GM21447 (cell line): ENCODE data around the gene FNBP1.

Experiments used
- ATAC-seq: cut with Tn5 transposase; IDR thresholded peaks from one replicate; pipeline ENCODE4 v1.9.1; 2021; ENCODE audit not compliant: unreplicated experiment

FNBP1 gene

GRCh38 chr9:130045725-130046450 lies 2.9 kb upstream of the FNBP1 start:
- no peak for ATAC-seq

GRCh38 chr9:130043654-130044623 lies 950 bp upstream of the FNBP1 start:
- no peak for ATAC-seq

- no peak for ATAC-seq
These were observed 544 bp downstream of the FNBP1 start for GRCh38 chr9:130042406-130042884.

- ATAC-seq: no peak
These were observed 1.2 kb downstream of the FNBP1 start for GRCh38 chr9:130041648-130042405.

GRCh38 chr9:130040984-130041647 lies 1.9 kb downstream of the FNBP1 start:
- ATAC-seq: no peak

GRCh38 chr9:130039528-130040147 lies 3.4 kb downstream of the FNBP1 start:
- ATAC-seq: peak; percentile 24

- ATAC-seq: no peak
These were observed 6.9 kb downstream of the FNBP1 start for GRCh38 chr9:130036099-130036498.

- ATAC-seq: no peak
These were observed 8.4 kb downstream of the FNBP1 start for GRCh38 chr9:130034570-130034969.

- no peak for ATAC-seq
These were observed 12.3 kb downstream of the FNBP1 start for GRCh38 chr9:130030651-130031127.

GRCh38 chr9:130029223-130029973 lies 13.6 kb downstream of the FNBP1 start:
- no peak for ATAC-seq

GRCh38 chr9:130028493-130029222 lies 14.3 kb downstream of the FNBP1 start:
- no peak for ATAC-seq

- no peak for ATAC-seq
These were observed 15.2 kb downstream of the FNBP1 start for GRCh38 chr9:130027533-130028365.

- ATAC-seq: no peak
These were observed 16.2 kb downstream of the FNBP1 start for GRCh38 chr9:130026583-130027340.

GRCh38 chr9:130024597-130024994 lies 18.4 kb downstream of the FNBP1 start:
- ATAC-seq: no peak

- no peak for ATAC-seq
These were observed 18.9 kb downstream of the FNBP1 start for GRCh38 chr9:130023994-130024596.

- ATAC-seq: peak; percentile 41
These were observed 19.7 kb downstream of the FNBP1 start for GRCh38 chr9:130023144-130023787.
